GM12875 (cell line): ENCODE results near the gene NTNG1.
"Not testable (repeated sequence)": the region's sequence is repeated elsewhere in the genome, so short reads cannot be mapped to it uniquely, and the experiment has no call there.

Experiments used
- H3K4me3 ChIP-seq: one replicate; pipeline ENCODE4 v1.5.1; 2011; ENCODE audit warnings: low read depth, low read length, control low read depth
- TF ChIP-seq, protein P1 (sequence below): IDR thresholded peaks from 2 replicates; pipeline ENCODE4 v1.5.1; 2011; ENCODE audit warnings: low read depth, mild to moderate bottlenecking, control low read depth, inconsistent platforms, low read length, moderate library complexity, borderline replicate concordance; ENCODE audit not compliant: insufficient read depth

The NTNG1 gene

DNA sequence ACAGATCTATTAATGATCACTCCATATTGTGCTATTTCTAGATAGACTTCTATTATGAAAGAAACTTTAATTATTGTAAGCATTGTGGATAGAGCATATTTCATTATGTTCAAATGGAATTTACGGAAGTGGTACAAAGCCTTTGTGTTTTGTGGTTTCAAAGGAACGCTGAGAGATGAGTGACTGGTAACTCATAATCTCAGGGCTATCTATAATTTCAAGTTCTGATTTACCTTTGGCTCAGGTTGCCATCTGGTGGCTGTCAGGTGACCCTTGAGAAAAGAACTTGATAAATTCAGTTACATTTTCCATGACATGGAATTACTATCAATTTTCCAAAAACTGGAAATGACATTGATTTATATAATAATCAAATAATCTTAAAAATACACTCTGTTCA is 12.2 kb downstream of the NTNG1 start:
- no peak overlapping the region for H3K4me3 ChIP-seq
- TF ChIP-seq, protein P1, sequence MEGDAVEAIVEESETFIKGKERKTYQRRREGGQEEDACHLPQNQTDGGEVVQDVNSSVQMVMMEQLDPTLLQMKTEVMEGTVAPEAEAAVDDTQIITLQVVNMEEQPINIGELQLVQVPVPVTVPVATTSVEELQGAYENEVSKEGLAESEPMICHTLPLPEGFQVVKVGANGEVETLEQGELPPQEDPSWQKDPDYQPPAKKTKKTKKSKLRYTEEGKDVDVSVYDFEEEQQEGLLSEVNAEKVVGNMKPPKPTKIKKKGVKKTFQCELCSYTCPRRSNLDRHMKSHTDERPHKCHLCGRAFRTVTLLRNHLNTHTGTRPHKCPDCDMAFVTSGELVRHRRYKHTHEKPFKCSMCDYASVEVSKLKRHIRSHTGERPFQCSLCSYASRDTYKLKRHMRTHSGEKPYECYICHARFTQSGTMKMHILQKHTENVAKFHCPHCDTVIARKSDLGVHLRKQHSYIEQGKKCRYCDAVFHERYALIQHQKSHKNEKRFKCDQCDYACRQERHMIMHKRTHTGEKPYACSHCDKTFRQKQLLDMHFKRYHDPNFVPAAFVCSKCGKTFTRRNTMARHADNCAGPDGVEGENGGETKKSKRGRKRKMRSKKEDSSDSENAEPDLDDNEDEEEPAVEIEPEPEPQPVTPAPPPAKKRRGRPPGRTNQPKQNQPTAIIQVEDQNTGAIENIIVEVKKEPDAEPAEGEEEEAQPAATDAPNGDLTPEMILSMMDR, result no peak

DNA sequence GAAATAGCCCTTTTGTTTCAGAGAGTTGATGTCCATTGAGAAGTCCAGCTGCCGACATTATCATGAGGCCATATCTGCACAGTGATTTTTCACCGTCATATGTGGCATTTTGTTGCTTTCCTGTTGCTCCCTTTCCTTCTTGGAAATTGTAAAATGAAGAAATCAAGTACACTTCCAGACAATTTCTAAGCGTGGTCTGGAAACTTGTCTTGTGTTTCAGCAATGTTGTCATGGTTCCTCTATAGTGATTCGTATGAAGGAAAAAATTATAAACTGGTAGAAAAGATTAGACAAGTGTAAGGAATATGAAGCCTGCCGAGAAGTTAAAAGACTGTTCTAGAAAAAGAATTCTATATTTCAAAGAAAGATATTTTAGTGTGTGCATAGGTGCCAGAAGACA is 17.7 kb downstream of the NTNG1 start:
- no peak overlapping the region for H3K4me3 ChIP-seq
- TF ChIP-seq, protein P1, result no peak

DNA sequence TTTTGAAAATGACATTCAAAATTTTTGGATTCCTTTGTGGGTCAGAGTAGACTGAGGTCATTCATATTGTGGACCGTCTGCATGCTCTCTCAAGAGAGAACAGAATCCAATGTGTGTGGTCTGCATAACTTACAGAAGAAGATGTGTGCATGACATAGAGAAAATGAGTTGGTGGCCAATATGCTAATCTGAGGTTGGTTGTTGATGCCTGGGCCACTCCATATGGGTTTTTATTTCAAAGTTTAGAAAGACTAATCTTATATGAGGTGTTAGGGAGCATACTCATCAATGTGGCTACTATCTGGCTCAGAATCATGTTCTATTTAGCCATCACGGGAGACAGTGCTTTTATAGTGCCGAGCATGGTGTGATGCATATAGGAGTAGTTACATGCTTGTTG is 18.2 kb downstream of the NTNG1 start:
- TF ChIP-seq, protein P1, result no peak
- H3K4me3 ChIP-seq, result no peak overlapping the region

DNA sequence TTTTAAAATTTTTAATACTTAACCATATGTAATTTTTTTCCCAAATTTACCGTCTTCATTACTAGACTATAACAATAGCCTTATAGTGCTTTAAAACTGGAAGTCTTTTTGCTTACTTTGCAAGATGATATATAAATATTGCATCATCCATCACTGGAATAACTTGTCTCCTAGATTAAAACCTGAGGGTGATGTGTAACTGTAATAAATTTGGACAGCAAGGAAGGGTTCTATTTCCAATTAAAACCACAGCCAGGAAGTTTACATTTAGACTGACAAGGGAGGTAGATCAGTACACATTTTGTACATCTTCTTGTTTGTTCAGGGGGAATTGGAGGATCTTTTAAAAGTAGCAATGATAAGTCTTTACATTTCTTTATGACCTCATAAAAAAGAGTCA is 21.9 kb downstream of the NTNG1 start:
- TF ChIP-seq, protein P1, result no peak
- H3K4me3 ChIP-seq, result no peak overlapping the region

DNA sequence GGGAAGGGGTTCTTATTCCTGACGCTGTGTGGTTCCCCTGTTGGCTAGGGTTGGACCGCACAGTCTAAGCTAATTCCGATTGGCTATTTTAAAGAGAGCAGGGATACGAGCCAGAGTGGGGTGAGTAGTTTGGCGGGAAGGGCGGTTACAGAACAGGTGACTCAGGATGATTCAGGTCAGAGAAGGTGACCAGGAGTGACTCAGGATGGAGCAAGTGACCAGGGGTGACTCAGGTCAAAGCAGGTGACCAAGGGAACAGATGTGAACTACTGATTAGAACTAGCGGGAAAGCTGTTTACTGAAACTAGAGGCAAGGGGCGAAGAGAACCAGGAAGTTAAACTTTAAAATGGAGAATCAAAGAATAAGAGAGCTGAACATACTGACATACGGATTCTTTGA is 24.1 kb downstream of the NTNG1 start:
- H3K4me3 ChIP-seq, result not testable (repeated sequence)

DNA sequence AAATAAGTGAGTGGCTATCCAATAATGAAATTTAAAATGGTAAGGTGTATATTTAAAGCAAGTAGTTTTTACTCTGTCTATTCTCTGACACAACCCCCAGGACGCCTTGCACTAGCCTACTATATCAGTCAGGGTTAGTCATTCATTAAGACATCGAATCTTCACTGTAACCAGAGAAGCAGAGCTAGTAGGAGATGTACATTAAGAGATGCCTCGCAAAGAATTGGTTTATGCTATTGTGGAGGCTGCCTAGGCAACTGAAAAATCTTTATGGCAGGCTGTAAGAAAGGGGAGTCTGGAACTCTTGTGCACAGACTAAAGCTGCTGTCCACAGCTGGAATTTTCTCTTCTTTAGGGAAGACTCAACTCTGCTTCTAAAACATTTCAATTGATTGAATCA is 28.8 kb downstream of the NTNG1 start:
- TF ChIP-seq, protein P1, result no peak
- H3K4me3 ChIP-seq, result no peak overlapping the region

DNA sequence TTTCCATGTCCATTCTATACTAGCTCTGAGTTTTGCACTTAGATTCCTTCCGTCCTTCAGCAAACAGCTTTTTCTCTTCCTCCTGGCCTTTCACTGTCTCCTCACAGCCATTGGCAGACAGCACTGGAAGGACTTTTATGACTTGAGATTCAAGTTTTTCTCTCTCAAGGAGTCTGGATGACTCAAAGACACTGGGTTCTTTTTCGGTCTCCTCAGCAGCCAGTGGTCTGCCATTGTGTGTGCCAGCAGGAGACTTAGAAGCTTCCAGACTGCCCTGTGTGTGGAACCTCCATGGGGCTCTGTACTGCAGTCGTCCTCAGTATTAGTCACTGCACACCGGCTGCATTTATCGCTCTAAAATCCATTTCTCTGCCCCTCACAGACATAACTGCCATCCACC is 30.5 kb downstream of the NTNG1 start:
- TF ChIP-seq, protein P1, result no peak
- no peak overlapping the region for H3K4me3 ChIP-seq
